Ishikawa (cell line): ENCODE measurements around the gene HOXA11.

Source experiments
- CEBPB ChIP-seq: IDR thresholded peaks from 2 replicates; pipeline ENCODE4 v1.6.1; 2012
- CREB1 ChIP-seq: IDR thresholded peaks from 2 replicates; pipeline ENCODE4 v1.6.1; 2012; ENCODE audit warnings: low read depth
- EGR1 ChIP-seq: IDR thresholded peaks from 2 replicates; pipeline ENCODE4 v1.6.1; 2012
- EP300 ChIP-seq: IDR thresholded peaks from 2 replicates; pipeline ENCODE4 v1.6.1; 2012; ENCODE audit warnings: borderline replicate concordance
- FOXM1 ChIP-seq: IDR thresholded peaks from 2 replicates; pipeline ENCODE4 v1.6.1; 2012; ENCODE audit warnings: low read depth, borderline replicate concordance
- MAX ChIP-seq: IDR thresholded peaks from 2 replicates; pipeline ENCODE4 v1.6.1; 2012
- NFIC ChIP-seq: IDR thresholded peaks from 2 replicates; pipeline ENCODE4 v1.6.1; 2012
- RAD21 ChIP-seq: IDR thresholded peaks from 2 replicates; pipeline ENCODE4 v1.6.1; 2012; ENCODE audit warnings: low read depth
- REST ChIP-seq: IDR thresholded peaks from 2 replicates; pipeline ENCODE4 v1.6.1; 2012; ENCODE audit warnings: low read depth, mild to moderate bottlenecking
- TAF1 ChIP-seq: IDR thresholded peaks from 2 replicates; pipeline ENCODE4 v1.6.1; 2012; ENCODE audit warnings: low read depth, mild to moderate bottlenecking
- TCF12 ChIP-seq: IDR thresholded peaks from 2 replicates; pipeline ENCODE4 v1.6.1; 2012; ENCODE audit warnings: low read depth
- TEAD4 ChIP-seq: IDR thresholded peaks from 2 replicates; pipeline ENCODE4 v1.6.1; 2012
- USF1 ChIP-seq: IDR thresholded peaks from 2 replicates; pipeline ENCODE4 v1.6.1; 2012
- YY1 ChIP-seq: IDR thresholded peaks from 2 replicates; pipeline ENCODE4 v1.6.1; 2012; ENCODE audit warnings: low read depth
- ZBTB7A ChIP-seq: IDR thresholded peaks from 2 replicates; pipeline ENCODE4 v1.6.1; 2012; ENCODE audit warnings: low read depth

The HOXA11 gene

GRCh38 chr7:27166531-27167505 lies 18.2 kb downstream of the HOXA11 start:
- no peak for TF ChIP-seq USF1
- no peak for TF ChIP-seq YY1
- TF ChIP-seq FOXM1, result no peak

- TF ChIP-seq CEBPB, result no peak
Measured at GRCh38 chr7:27165996-27166530, 19.0 kb downstream of the HOXA11 start.

GRCh38 chr7:27165089-27165995 lies 19.7 kb downstream of the HOXA11 start, which contains the start of gene HOXA9:
Gene HOXA9 (minus strand): TSS chr7:27165537. CDS start chr7:27165457, 80 bp downstream.
- TF ChIP-seq FOXM1, result no peak
- no peak for TF ChIP-seq USF1
- TF ChIP-seq CREB1, result no peak
- TF ChIP-seq TAF1, result no peak
- TF ChIP-seq YY1, result no peak
- no peak for TF ChIP-seq NFIC
- TF ChIP-seq REST, result no peak
- TF ChIP-seq TEAD4, result no peak
- TF ChIP-seq TCF12, result no peak
- no peak for TF ChIP-seq MAX
- no peak for TF ChIP-seq CEBPB
- TF ChIP-seq ZBTB7A, result no peak

- TF ChIP-seq YY1, result no peak
- TF ChIP-seq CEBPB, result no peak
- no peak for TF ChIP-seq EP300
- no peak for TF ChIP-seq USF1
- TF ChIP-seq TAF1, result no peak
- TF ChIP-seq REST, result no peak
Measured at GRCh38 chr7:27164367-27165088, 20.5 kb downstream of the HOXA11 start.

GRCh38 chr7:27164045-27164366 lies 21.0 kb downstream of the HOXA11 start:
- no peak for TF ChIP-seq RAD21
- TF ChIP-seq USF1, result no peak
- TF ChIP-seq CEBPB, result no peak
- TF ChIP-seq EP300, result no peak
- TF ChIP-seq MAX, result no peak
- TF ChIP-seq ZBTB7A, result no peak
- no peak for TF ChIP-seq NFIC
- TF ChIP-seq TEAD4, result no peak
- TF ChIP-seq REST, result no peak
- no peak for TF ChIP-seq EGR1
- TF ChIP-seq TCF12, result no peak
- TF ChIP-seq FOXM1, result no peak
- no peak for TF ChIP-seq CREB1
- no peak for TF ChIP-seq TAF1
- TF ChIP-seq YY1, result no peak
